K562 (cell line): ENCODE measurements around the gene HLA-B. TPM values are rescaled to one million over a fixed set of nuclear protein-coding genes. Genes with fewer than 3 reads are reported as not detected.

Experiments used
- ATAC-seq: fragments of 200-7000 bp; cut with Tn5 transposase; 3 replicates; pipeline ENCODE4 v1.9.1; 2020; ENCODE audit warnings: moderate library complexity
- BruUV-seq: library from RNA; stranded (reverse); fragments of 400-500 nt; replicated peaks from 2 replicates; lab custom pipeline; 2021; lab: Mats Ljungman, UMichigan
- CTCF ChIA-PET: fragments of 300-600 bp; formaldehyde crosslinking; extraction: SDS; loops from one replicate; lab custom pipeline; 2021; ENCODE audit warnings: low intra/inter-chr PET ratio; lab: Yijun Ruan, JAX
- POLR2A ChIA-PET: fragments of 300-600, 350-650 bp; sonication (Branson Sonifier 250); formaldehyde crosslinking; extraction: SDS; loops from one replicate; lab custom pipeline; 2021; ENCODE audit warnings: antibody characterized with exemption, inconsistent platforms; lab: Yijun Ruan, JAX
- DNase-seq, 4 experiments: peaks; one replicate each; pipeline versions ENCODE4 v3.0.0 to v3.0.0-alpha.2; 2011 to 2018; ENCODE audit warnings: low spot score in 3 of 4, mixed read lengths in 3 of 4; ENCODE audit errors: extremely low read depth in 1 of 4
- FAIRE-seq: peaks from 2 replicates; lab custom pipeline; 2011; peaks lifted over from hg19 to GRCh38; lab: Jason Lieb, UNC
- H2AFZ ChIP-seq: 2 replicates; pipeline ENCODE4 v1.6.0; 2011; ENCODE audit warnings: low read depth, low read length, control low read depth, inconsistent platforms
- H3K27ac ChIP-seq: fragments of 200-600 bp; 3 replicates; pipeline ENCODE4 v1.8.0; 2011; ENCODE audit warnings: low read depth, mild to moderate bottlenecking, control low read depth, inconsistent platforms, low read length, moderate library complexity, mixed read lengths; ENCODE audit errors: extremely low read depth
- H3K27me3 ChIP-seq, 2 experiments: fragments of 300-600 bp in 1 of 2; 2 replicates in 1 of 2; 3 replicates in 1 of 2; pipeline versions ENCODE4 v1.6.0 to v1.8.0; 2011; ENCODE audit warnings: inconsistent platforms in 2 of 2, low read length in 2 of 2, mild to moderate bottlenecking in 1 of 2, mixed read lengths in 1 of 2, moderate library complexity in 1 of 2; ENCODE audit not compliant: control insufficient read depth in 2 of 2, insufficient read depth in 2 of 2
- H3K36me3 ChIP-seq: fragments of 300-600 bp; 3 replicates; pipeline ENCODE4 v1.8.0; 2011; ENCODE audit warnings: mild to moderate bottlenecking, low read length, inconsistent platforms; ENCODE audit not compliant: control insufficient read depth, insufficient read depth
- H3K4me1 ChIP-seq, 2 experiments: fragments of 200-600 bp in 1 of 2; replicated peaks in 1 of 2; 2 replicates in 1 of 2; 3 replicates in 1 of 2; pipeline versions ENCODE4 v1.5.1 to v1.8.0; 2011; ENCODE audit warnings: inconsistent platforms in 2 of 2, low read length in 2 of 2, mild to moderate bottlenecking in 1 of 2, mixed read lengths in 1 of 2, moderate library complexity in 1 of 2; ENCODE audit not compliant: control insufficient read depth in 2 of 2, insufficient read depth in 2 of 2
- H3K4me2 ChIP-seq: 2 replicates; pipeline ENCODE4 v1.6.1; 2011; ENCODE audit warnings: low read length, control low read depth, inconsistent platforms, mixed read lengths; ENCODE audit not compliant: insufficient read depth
- H3K4me3 ChIP-seq: fragments of 200-600 bp; sonication (generic), shearing (Covaris generic); 2 replicates; pipeline ENCODE4 v1.5.1; 2016; ENCODE audit warnings: control low read depth, inconsistent platforms
- H3K79me2 ChIP-seq: fragments of 200-600 bp; 3 replicates; pipeline ENCODE4 v1.8.0; 2011; ENCODE audit warnings: low read length, inconsistent platforms; ENCODE audit not compliant: control insufficient read depth, insufficient read depth
- H3K9ac ChIP-seq, 2 experiments: 2 replicates each; pipeline versions ENCODE4 v1.6.0 to v1.6.1; 2011; ENCODE audit warnings: low read depth in 2 of 2, low read length in 2 of 2, control low read depth in 1 of 2, inconsistent platforms in 1 of 2, mild to moderate bottlenecking in 1 of 2, mixed read lengths in 1 of 2; ENCODE audit not compliant: insufficient read depth in 1 of 2
- H3K9me1 ChIP-seq: one replicate; pipeline ENCODE4 v1.6.0; 2011; ENCODE audit warnings: inconsistent platforms, mild to moderate bottlenecking, low read length, moderate library complexity; ENCODE audit not compliant: control insufficient read depth, insufficient read depth
- H3K9me3 ChIP-seq: replicated peaks from 2 replicates; pipeline ENCODE4 v1.5.1; 2011; ENCODE audit warnings: low read depth, low read length, inconsistent platforms; ENCODE audit not compliant: control insufficient read depth, insufficient read depth
- H4K20me1 ChIP-seq: replicated peaks from 2 replicates; pipeline ENCODE4 v1.6.1; 2011; ENCODE audit warnings: low read length, inconsistent platforms, mixed read lengths; ENCODE audit not compliant: control insufficient read depth, insufficient read depth
- BRD9 ChIP-seq: fragments of 450-650 bp; IDR thresholded peaks from 2 replicates; pipeline ENCODE4 v1.6.1; 2018; ENCODE audit warnings: low read depth; ENCODE audit not compliant: partially characterized antibody
- CBX3 ChIP-seq, 2 experiments: IDR thresholded peaks; 1 replicate in 1 of 2; 2 replicates in 1 of 2; pipeline ENCODE4 v1.6.1; 2012; ENCODE audit warnings: inconsistent platforms in 2 of 2, low read length in 2 of 2, borderline replicate concordance in 1 of 2, control low read depth in 1 of 2
- FOXA3 ChIP-seq, 2 experiments: fragments of 450-650 bp in 1 of 2; sonication (generic) in 1 of 2; formaldehyde crosslinking; IDR thresholded peaks in 1 of 2; conservative IDR thresholded peaks in 1 of 2; 2 replicates each; pipeline versions ENCODE4 v1.4.0 to v1.8.0; 2020 to 2022; ENCODE audit warnings: mild to moderate bottlenecking in 2 of 2, missing genetic modification reagents in 1 of 2
- GATAD2B ChIP-seq: fragments of 450-650 bp; IDR thresholded peaks from 2 replicates; pipeline ENCODE4 v1.6.1; 2017; ENCODE audit warnings: mild to moderate bottlenecking, borderline replicate concordance
- KDM1A ChIP-seq, 2 experiments: fragments of 450-650 bp; IDR thresholded peaks; 2 replicates each; pipeline ENCODE4 v1.6.1; 2016; ENCODE audit warnings: mild to moderate bottlenecking in 2 of 2
- KDM5B ChIP-seq: fragments of 200-600 bp; sonication (generic); IDR thresholded peaks from 2 replicates; pipeline ENCODE4 v1.6.1; 2012; ENCODE audit warnings: low read depth, mild to moderate bottlenecking, moderate library complexity, low read length, control low read depth, inconsistent platforms; ENCODE audit not compliant: insufficient replicate concordance
- MAZ ChIP-seq, 2 experiments: fragments of 450-650 bp in 1 of 2; sonication (generic) in 1 of 2; formaldehyde crosslinking; IDR thresholded peaks in 1 of 2; conservative IDR thresholded peaks in 1 of 2; 2 replicates each; pipeline versions ENCODE4 v1.4.0 to v1.5.0; 2020; ENCODE audit warnings: mild to moderate bottlenecking in 1 of 2, missing genetic modification reagents in 1 of 2
- NFE2 ChIP-seq: IDR thresholded peaks from 2 replicates; pipeline ENCODE4 v1.6.1; 2014; ENCODE audit warnings: antibody characterized with exemption, low read depth
- ZNF143 ChIP-seq: sonication (generic); formaldehyde crosslinking; IDR thresholded peaks from 2 replicates; pipeline ENCODE4 v1.9.0; 2022; ENCODE audit warnings: mild to moderate bottlenecking, missing genetic modification reagents
- ZNF311 ChIP-seq: fragments of 250-450 bp; sonication (Bioruptor Pico); IDR thresholded peaks from 2 replicates; pipeline ENCODE4 v1.4.0; 2020; ENCODE audit warnings: mild to moderate bottlenecking, moderate library complexity
- ZNF551 ChIP-seq: fragments of 250-450 bp; sonication (Bioruptor Pico); IDR thresholded peaks from 2 replicates; pipeline ENCODE4 v1.5.0; 2021; ENCODE audit warnings: mild to moderate bottlenecking, moderate library complexity
- WGBS: fragments of 100-300 bp; shearing (Covaris generic); methylation state at CpG from one replicate; pipeline ENCODE4 v1.1.6; 2016; ENCODE audit warnings: low coverage, mixed read lengths; ENCODE audit not compliant: insufficient coverage; ENCODE audit errors: missing lambda C conversion rate; 5-methylcytosine and 5-hydroxymethylcytosine counted together
- in situ Hi-C: fragments of 300-500 bp; cut with MboI; formaldehyde crosslinking; loops from 4 replicates; pipeline ENCODE4 v1.15.0; 2018; ENCODE audit warnings: inconsistent platforms, mixed read lengths
- intact Hi-C: fragments of 100-400 bp; cut with micrococcal nuclease; formaldehyde crosslinking; loops from 2 replicates; pipeline ENCODE4 v1.14.2; 2022
- polyA plus RNA-seq, 8 experiments: library from polyadenylated mRNA; depleted of rRNA in 4 of 8; stranded (reverse) in 5 of 8; unstranded in 3 of 8; fragments of >200 nt; fragmentation: Nextera tagmentation in 2 of 8; fragmentation: Illumina TruSeq in 1 of 8; extraction: Ambion mirVana in 2 of 8; extraction: Trizol in 1 of 8; gene quantifications; 2 replicates each; pipeline versions ENCODE4 v1.2.1 to v1.2.3, GENCODE V29; 2011 to 2014; ENCODE audit warnings: inconsistent platforms in 1 of 8, missing spikeins in 1 of 8
- total RNA-seq, 7 experiments: library from RNA; depleted of rRNA in 6 of 7; stranded (reverse); fragments of >200 nt in 6 of 7; fragmentation: Illumina TruSeq in 2 of 7; extraction: Trizol in 2 of 7; gene quantifications; 2 replicates each; pipeline versions ENCODE4 v1.2.1 to v1.2.3, GENCODE V29; 2011 to 2021; ENCODE audit warnings: low replicate concordance in 1 of 7
- TF ChIP-seq, protein P1 (sequence below): fragments of 450-650 bp; IDR thresholded peaks from 2 replicates; pipeline ENCODE4 v1.6.1; 2018; ENCODE audit warnings: mild to moderate bottlenecking, low read depth; ENCODE audit not compliant: partially characterized antibody
- TF ChIP-seq, protein P2 (sequence below): fragments of 450-650 bp; IDR thresholded peaks from one replicate; pipeline ENCODE4 v1.6.1; 2018; ENCODE audit warnings: mild to moderate bottlenecking, moderate library complexity; ENCODE audit not compliant: partially characterized antibody

The HLA-B gene
- total and polyA plus RNA-seq, 9 of the 15 experiments (the other 6 are each of a cell fraction or from before 2014, with no cell fraction given): 0.07 to 9.7 (median 0.65) TPM; not detected in 2

DNA sequence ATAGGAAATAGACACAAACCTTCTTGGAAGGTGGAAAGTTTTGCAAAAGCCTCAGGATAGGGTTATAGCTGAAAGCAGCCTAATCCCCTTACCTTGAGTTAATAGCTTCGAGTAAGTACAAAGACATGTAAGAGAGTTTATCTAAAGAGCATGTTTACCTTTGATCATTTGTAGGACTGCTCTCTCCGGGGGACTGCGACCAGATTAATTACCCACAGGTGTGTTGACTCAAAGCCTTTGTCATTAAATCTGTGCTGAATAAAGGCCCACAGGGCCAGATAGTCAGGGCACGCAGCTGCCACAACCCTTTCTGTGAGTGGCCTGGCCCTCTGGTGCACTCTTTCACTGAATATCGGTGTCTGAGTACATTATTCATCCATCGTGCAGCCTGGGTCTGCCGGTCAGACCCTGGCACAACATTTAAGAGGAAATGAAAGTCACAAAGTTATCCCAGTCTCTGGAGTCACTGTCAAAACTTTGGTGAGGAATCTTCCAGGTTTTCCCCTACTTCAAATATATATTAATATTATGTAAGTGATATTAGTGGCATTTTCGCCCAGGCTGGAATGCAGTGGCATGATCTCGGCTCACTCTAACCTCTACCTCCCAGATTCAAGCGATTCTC, 41.0 kb upstream of the HLA-B start:
- H3K79me2 ChIP-seq: peaks cover 27% of the 10 kb centered on the region
- H3K4me3 ChIP-seq: no peak overlapping the region
- no peak overlapping the region for H3K9ac ChIP-seq
- no peak for TF ChIP-seq NFE2
- TF ChIP-seq, protein P1, sequence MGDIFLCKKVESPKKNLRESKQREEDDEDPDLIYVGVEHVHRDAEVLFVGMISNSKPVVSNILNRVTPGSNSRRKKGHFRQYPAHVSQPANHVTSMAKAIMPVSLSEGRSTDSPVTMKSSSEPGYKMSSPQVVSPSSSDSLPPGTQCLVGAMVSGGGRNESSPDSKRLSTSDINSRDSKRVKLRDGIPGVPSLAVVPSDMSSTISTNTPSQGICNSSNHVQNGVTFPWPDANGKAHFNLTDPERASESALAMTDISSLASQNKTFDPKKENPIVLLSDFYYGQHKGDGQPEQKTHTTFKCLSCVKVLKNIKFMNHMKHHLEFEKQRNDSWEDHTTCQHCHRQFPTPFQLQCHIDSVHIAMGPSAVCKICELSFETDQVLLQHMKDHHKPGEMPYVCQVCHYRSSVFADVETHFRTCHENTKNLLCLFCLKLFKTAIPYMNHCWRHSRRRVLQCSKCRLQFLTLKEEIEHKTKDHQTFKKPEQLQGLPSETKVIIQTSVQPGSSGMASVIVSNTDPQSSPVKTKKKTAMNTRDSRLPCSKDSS: peak; percentile 16
- TF ChIP-seq KDM5B: no peak
- 0 out of 4 replicates have a peak, but pooled peaks of 1 of the 2 experiments have one; percentile 30 for TF ChIP-seq KDM1A (IDR thresholded peaks at IDR 0.05)
- TF ChIP-seq BRD9: no peak
- no peak for TF ChIP-seq GATAD2B
- TF ChIP-seq CBX3 (IDR thresholded peaks at IDR 0.05; ENCODE audit: borderline replicate concordance in 1 of 2, low read length in 2 of 2): 0 out of 3 replicates have a peak, but pooled peaks of 1 of the 2 experiments have one; percentile 48
- no peak for TF ChIP-seq ZNF551 (CRISPR knock-in tag)
- TF ChIP-seq ZNF143: no peak
- TF ChIP-seq ZNF311 (CRISPR knock-in tag): no peak
- TF ChIP-seq FOXA3 (CRISPR knock-in tag; conservative IDR thresholded peaks at IDR 0.05 in 1 of 2, IDR thresholded peaks at IDR 0.05 in 1 of 2): peak; percentile 50 to 63; a peak in 2 of 4 replicates
- TF ChIP-seq, protein P2, sequence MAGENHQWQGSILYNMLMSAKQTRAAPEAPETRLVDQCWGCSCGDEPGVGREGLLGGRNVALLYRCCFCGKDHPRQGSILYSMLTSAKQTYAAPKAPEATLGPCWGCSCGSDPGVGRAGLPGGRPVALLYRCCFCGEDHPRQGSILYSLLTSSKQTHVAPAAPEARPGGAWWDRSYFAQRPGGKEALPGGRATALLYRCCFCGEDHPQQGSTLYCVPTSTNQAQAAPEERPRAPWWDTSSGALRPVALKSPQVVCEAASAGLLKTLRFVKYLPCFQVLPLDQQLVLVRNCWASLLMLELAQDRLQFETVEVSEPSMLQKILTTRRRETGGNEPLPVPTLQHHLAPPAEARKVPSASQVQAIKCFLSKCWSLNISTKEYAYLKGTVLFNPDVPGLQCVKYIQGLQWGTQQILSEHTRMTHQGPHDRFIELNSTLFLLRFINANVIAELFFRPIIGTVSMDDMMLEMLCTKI: no peak
- no peak for TF ChIP-seq MAZ (CRISPR knock-in tag; conservative IDR thresholded peaks at IDR 0.05 in 1 of 2, IDR thresholded peaks at IDR 0.05 in 1 of 2)
- no peaks in the 10 kb centered on the region for H3K9me3 ChIP-seq
- no peaks in the 10 kb centered on the region for H3K9me1 ChIP-seq
- FAIRE-seq: no peak
- 82% methylated on average over 10 of the region's 10 CpGs for WGBS
- no peak overlapping the region for H2AFZ ChIP-seq
- no peaks in the 10 kb centered on the region for H4K20me1 ChIP-seq
- DNase-seq: no peak
- BruUV-seq: no TSS peak
- intact Hi-C loops: loop anchor here (2.0 to 5.0 kb wide), 3 partner anchors 87 to 199 kb away; partner anchors contain the start of gene DDX39B
- H3K4me1 ChIP-seq: peaks cover 28 to 41% of the 10 kb centered on the region in 2 experiments
- H3K27me3 ChIP-seq: no peaks in the 10 kb centered on the region
- H3K27ac ChIP-seq: no peak overlapping the region
- no peak for ATAC-seq
- peaks cover 3% of the 10 kb centered on the region; the same call in 1 of the 3 replicates for H3K36me3 ChIP-seq
- in situ Hi-C loops: no loop called here
- ChIA-PET CTCF (interaction anchor here (5.5 kb wide), 1 partner anchor 45 kb away, joined by 68 read pairs; no protein-coding TSS in a partner anchor), POLR2A (interaction anchor here (1.4 kb wide), 1 partner anchor 44 kb away, joined by 3 read pairs; no protein-coding TSS in a partner anchor)
- no peak overlapping the region for H3K4me2 ChIP-seq
